GM12872 (cell line): ENCODE data around the gene SLC7A14.

Source experiments
- TF ChIP-seq, protein P1 (sequence below): IDR thresholded peaks from 3 replicates; pipeline ENCODE4 v1.5.1; 2011; ENCODE audit warnings: low read depth, mild to moderate bottlenecking, low read length, moderate library complexity; ENCODE audit not compliant: insufficient read depth

Gene SLC7A14

DNA sequence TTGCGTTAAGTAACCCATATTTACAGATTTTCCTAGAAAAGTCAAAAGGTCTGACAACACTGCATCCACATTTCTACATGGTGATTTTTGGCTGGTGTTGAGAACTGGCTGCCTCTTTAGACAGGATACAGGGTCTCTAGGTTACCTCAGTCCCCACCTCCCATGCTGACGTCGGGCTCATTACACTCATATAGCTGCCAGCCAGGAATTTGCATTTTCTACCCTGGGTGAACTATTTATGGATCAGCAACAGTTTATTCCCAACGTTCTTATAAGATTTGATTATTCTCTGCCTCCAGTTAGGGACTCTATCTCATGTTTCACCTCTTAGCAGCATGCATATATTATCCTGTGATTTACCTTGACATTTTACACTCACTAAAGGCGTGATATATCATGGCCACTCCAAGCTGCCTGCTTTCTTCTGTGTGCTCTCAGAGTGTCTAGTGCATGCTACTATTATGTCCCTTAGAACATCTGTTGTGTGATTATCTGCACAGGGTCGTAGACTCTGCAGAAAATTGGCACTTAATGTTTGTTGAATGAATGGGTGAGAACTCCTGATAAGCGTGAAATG lies 118.2 kb downstream of the SLC7A14 start:
- TF ChIP-seq, protein P1, sequence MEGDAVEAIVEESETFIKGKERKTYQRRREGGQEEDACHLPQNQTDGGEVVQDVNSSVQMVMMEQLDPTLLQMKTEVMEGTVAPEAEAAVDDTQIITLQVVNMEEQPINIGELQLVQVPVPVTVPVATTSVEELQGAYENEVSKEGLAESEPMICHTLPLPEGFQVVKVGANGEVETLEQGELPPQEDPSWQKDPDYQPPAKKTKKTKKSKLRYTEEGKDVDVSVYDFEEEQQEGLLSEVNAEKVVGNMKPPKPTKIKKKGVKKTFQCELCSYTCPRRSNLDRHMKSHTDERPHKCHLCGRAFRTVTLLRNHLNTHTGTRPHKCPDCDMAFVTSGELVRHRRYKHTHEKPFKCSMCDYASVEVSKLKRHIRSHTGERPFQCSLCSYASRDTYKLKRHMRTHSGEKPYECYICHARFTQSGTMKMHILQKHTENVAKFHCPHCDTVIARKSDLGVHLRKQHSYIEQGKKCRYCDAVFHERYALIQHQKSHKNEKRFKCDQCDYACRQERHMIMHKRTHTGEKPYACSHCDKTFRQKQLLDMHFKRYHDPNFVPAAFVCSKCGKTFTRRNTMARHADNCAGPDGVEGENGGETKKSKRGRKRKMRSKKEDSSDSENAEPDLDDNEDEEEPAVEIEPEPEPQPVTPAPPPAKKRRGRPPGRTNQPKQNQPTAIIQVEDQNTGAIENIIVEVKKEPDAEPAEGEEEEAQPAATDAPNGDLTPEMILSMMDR = no peak

DNA sequence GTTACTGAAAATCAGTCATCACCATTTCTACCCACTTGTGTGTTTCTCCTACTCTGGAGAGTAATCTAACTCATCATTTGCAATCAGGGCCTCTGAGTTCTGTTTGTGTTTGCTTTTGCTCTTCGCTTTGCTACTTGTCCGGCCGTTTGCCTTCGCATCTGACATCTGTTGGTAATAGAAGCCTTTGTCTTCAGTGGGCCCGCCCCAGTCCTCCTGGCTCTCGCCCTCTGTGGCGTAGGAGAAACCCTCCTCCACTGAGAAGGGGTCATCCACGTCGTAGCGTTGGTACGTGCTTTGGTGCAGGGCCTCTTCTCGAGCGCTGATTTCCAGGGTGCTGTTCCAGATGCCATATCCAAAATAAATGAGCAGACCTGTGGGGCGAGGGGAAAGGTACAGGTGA lies 118.9 kb downstream of the SLC7A14 start:
- TF ChIP-seq, protein P1 = no peak

DNA sequence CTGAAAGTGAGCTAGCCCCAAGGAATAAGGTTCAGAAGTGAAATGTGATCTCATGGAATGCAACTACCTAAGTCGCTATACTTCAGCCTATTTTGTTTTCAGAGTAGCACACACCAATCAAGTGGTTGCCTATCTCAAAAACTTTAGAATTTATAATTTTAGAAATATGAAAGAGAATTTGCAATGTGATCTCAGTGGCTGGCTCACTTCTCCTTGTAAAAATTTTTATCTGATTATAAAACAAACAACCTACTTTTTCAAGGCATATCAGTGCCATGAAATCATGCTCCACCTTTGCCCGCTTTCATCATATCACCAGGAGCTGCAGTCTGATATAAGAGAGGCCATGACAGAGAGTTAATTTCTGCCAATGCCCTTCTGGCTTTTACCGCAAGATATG lies 119.9 kb downstream of the SLC7A14 start:
- TF ChIP-seq, protein P1 = no peak

DNA sequence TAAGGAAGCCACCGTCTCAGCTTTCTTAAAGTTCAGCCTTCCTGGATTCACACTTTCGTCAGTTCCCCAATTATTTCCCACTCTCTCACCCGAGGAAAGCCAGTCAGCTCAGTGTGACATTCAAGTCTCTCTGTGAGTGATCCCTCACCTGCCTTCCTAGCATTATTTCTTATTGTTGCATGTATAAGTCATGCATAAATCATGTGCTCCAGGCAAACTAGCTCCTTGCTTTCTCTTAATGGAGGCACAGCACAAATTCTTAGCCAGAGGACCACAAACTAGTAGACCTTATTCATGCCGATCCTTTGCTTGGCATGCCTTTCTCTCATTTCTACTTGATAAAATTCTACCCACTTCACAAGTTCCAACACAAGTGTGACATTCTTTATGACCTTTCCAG lies 122.9 kb downstream of the SLC7A14 start:
- TF ChIP-seq, protein P1 = no peak

DNA sequence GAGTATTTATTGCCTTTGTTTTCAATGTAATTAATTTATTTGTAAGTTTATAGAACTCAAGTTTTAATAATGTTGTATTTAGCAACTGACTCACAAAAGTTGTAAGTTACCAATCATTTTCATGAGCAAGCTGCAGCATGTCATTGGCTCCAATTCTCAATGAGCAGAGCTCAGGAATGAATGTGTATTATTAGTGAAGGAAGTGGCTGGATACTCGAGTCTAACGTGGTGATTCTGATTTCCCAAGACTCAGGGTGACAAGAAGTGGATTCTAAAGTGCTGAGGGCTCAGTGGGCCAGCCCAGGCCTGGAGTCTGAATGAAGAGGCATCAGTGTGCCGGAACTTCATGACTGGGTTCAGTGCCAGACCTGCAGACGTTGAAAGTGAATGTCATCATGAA lies 127.6 kb downstream of the SLC7A14 start:
- TF ChIP-seq, protein P1 = no peak

DNA sequence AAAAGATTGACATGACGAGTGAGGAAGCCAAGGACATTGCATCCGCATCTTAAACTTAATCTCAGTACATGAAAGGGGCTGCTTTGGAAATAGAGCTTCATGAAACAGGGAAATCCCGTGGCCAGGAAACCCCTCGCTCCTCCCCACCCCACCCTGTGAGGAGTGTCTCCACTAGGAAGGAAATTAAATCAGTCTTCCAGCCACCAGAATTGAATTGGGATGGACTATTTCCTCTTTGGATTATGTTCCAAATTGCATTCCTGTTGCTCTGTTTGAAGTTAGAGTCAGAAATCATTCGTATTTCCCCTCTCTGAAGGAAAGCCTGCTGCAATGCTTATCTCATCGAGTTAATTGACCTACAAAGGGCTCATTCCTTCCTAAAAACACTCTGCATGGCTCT lies 131.4 kb downstream of the SLC7A14 start:
- TF ChIP-seq, protein P1 = no peak

DNA sequence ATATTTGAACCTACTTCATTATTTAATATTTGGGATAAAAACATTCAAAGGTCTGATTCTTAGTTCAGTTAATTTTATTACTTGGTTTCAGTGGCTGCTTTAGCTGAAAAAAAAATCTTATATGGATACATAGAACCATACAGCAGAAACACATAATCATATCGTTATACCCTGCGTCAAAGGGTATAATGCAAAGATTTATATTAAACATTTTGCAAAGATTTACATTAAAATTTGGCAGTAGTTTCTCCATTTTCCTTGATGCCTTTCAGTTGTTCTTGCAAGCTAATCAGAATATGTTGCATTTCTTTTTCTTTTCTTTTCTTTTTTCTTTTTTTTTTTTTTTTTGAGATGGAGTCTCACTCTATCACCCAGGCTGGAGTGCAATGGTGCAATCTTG lies 135.8 kb downstream of the SLC7A14 start:
- TF ChIP-seq, protein P1 = no peak

DNA sequence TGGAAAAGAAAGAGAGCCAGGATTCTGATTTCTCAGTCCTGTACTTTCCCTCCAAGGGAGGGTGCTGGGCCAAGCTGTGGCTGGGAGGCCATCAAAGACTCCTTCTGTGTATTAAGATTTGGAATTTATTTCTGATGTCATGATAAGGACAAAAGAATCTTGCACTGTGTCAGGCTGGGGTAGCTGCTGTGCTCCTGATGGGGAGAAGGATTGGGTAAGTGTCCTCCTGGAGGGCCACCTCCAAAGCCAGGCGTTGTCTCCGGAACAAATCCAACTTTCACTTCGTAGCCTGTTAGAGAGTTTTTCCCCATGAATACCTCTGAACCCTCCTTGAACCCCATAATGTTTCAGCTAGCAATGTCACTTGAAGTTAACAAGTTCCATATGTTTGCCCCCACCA lies 137.3 kb downstream of the SLC7A14 start:
- TF ChIP-seq, protein P1 = no peak
